HK-2 (cell line): Measurements from ENCODE around the gene GATA1.

Experiments
- DNase-seq: peaks from one replicate; pipeline ENCODE4 v3.0.0-alpha.2; 2018; ENCODE audit not compliant: unreplicated experiment

The GATA1 gene

DNA sequence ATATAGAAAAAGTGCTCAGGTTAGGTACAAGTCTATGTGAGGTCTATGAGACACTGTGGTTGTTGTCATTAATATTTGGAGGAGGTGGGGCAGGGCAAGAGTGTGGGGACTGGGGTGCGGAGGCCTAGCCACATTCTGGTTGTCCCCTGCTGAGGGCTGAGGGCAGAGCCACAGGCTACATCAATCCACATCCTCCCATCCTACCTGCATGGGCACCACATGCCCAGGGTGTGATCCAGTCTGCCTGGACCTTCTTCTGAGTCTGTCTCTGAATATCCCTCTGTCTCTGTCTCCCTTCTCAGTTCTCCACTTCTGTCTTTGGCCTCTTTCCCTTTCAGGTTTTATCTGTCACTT, 1.2 kb upstream of the GATA1 start:
- DNase-seq, result no peak

- DNase-seq, result no peak
Observed at GRCh38 chrX:48785540-48786214, 713 bp upstream of the GATA1 start.

- no peak for DNase-seq
Observed at GRCh38 chrX:48786825-48787504, 575 bp downstream of the GATA1 start.

- no peak for DNase-seq
Observed at GRCh38 chrX:48787505-48788443, 1.4 kb downstream of the GATA1 start.

DNA sequence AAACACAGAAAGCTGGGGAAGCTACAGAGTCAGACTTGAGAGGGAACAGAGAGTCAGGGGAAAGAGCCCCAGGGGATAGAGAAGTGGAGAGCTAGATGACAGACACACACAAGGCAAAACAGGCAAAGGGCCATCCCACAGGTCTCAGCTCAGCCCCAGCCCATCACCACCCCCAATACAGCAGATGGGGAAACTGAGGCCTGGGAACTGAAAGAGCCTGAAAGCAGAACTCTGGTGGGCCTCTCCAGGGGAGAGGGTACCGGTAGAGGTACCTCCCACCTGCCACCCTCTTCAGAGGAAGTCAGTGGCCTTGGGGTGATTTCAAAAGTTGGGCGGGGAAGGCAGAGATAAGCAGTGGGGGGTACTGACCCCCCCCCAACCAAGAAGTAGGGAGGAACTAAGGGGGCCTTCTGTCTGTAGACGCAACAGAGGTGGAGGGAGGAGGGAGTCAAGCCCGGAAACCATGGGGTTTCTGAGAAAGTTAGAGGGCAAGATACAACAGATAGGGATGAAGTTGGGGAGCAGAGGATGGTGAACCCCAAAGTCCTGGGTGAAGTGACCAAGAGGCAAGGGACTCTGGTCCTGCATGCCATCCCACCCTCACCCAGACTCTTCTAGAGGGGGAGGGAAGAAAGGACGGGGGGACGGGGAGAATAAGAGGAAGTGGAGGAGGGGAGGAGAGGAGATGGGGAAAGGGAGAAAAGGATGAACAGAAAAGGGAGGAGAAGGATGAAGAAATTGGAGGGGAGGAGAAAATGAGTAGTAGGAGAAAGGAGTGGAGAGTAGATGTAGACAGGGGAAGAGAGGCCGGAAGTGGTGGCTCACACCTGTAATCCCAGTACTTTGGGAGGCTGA, 3.2 kb downstream of the GATA1 start:
- no peak for DNase-seq

- DNase-seq, result no peak
Observed at GRCh38 chrX:48790477-48790876, 4.1 kb downstream of the GATA1 start.

DNA sequence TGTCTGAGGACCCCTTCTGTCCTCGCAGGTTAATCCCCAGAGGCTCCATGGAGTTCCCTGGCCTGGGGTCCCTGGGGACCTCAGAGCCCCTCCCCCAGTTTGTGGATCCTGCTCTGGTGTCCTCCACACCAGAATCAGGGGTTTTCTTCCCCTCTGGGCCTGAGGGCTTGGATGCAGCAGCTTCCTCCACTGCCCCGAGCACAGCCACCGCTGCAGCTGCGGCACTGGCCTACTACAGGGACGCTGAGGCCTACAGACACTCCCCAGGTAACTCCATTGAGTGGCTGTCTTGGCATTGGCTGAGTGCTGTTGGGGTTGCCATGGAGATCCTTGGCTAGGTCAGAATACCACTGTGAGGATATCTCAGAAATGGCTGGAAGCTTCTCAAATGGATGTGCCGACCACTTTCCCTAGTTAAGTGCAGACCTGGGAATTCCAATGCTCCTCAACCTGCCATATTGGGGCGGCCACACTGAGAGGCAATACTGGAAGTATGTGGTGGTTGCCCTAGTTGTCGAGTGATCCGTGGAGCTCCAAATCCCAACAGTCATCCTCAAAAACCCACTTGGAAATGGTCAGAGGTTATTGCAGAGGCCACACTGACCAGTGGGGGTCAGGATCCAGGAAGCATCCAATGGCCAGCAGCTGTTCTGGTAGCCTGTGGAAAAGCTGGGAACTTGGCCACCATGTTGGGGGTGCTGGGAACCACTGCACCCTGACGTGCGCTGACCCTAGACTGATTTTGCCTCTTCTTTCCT, 4.9 kb downstream of the GATA1 start:
- DNase-seq, result no peak

DNA sequence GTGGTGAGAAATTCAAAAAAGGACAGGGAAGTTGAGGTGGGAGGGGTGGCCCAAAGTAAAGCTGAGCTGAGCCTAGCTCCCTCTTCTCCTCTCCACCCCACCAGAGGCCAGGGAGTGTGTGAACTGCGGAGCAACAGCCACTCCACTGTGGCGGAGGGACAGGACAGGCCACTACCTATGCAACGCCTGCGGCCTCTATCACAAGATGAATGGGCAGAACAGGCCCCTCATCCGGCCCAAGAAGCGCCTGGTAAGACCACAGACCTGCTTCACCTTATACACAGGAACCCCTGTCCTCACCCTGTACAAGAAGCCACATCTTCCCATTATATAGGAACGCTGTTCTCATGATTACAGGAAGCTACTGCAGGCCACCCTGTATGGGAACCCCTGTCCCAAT, 5.8 kb downstream of the GATA1 start:
- no peak for DNase-seq

DNA sequence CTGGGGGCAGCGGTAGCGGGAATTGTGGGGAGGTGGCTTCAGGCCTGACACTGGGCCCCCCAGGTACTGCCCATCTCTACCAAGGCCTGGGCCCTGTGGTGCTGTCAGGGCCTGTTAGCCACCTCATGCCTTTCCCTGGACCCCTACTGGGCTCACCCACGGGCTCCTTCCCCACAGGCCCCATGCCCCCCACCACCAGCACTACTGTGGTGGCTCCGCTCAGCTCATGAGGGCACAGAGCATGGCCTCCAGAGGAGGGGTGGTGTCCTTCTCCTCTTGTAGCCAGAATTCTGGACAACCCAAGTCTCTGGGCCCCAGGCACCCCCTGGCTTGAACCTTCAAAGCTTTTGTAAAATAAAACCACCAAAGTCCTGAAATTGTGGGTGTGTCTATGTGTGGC, 7.5 kb downstream of the GATA1 start:
- DNase-seq, result no peak

DNA sequence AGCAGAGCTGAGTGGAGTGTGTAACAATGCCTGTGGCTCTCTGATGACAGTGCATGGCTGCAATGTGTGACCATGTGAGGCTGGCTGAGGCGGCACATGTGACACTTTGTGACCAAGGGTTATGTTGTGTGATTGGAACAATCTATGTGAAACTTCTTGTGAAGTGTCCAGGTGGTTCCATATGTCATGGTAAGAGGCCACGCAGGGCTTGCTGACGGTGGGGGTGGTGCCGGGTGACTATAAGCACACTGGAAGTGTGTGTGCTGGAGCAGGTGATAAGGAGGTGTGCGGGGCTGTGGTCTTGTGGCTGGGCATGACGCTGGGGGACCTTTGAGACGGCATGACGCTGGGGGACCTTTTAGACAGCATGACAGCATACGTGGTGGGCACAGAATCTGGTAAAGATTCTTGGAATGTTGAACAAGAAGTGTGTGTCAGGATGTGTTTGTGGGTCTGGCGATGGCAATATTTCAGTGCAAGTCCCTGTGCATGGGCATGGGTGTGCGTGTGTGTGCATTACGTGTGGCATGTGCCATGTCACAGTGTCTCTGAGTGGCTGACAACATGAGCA, 8.0 kb downstream of the GATA1 start:
- no peak for DNase-seq

DNA sequence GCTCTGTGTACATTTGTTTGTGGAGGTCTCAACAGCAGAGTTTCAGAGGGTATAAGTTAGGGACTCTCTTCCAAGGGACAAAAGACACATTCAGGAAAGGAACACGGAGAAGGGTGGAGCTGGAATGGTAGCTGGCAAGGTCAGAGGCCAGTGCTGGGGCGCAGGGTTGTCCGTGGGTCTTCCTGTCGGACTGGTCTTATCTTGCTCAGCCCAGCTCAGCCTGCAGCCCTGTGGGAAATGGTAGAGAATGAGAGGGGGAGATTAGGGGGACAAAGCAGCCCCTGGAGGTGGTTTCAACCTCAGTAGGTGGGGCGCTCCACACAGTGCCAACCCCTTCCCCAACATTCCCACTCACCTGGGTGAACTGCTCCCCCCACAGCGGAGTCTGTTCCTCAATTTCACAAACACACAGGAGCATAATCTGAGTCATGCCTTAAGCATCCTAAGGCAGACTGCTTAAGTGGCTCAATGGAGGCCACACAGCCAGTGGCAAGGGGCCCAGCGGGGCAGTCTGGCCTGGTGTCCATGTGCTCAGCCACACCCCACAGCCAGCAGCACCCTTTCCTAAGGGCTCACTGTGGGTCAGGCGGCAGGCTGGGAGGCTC, 8.6 kb downstream of the GATA1 start:
- peak; percentile 65 for DNase-seq

GRCh38 chrX:48798318-48798717, 11.9 kb downstream of the GATA1 start:
- no peak for DNase-seq

- no peak for DNase-seq
Observed at GRCh38 chrX:48800574-48801279, 14.3 kb downstream of the GATA1 start.

- peak; percentile 97 for DNase-seq
Observed at GRCh38 chrX:48801280-48802088, 15.1 kb downstream of the GATA1 start, which contains the start of gene HDAC6. Gene HDAC6, plus strand, starts transcription at chrX:48802067. Its CDS starts 626 bp downstream, at chrX:48802693.

DNA sequence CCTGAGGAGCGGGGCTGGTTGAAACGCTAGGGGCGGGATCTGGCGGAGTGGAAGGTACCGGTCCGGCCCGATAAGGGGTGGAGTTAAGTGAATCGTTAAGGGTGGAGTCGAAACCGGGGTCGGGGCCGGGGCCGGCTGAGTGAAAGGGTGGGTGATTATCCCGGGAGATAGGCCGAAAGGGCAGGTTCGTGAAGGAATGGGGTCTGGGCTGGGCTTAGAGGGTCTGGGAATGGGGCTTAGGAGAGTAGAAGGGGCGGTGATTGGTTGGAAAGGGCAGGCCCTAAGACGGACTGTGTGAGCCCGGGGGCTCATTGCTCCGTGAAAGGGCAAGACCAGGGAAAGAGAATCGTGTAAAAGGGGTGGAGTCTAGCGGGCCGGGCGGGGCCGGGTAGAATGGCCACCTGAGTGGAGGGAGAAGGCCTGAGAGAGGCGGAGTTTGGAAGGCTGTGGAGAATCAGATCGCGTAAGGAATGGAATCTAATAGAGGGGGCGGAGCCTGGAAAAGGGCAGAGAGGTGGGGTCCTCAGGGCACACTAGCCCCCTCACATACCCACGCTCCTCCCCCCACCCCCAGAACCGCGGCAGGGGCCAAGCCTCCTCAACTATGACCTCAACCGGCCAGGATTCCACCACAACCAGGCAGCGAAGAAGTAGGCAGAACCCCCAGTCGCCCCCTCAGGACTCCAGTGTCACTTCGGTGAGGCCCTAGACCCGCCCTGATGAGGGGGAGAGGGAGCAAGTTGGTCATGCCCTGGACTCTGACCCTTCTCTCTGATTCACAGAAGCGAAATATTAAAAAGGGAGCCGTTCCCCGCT, 15.9 kb downstream of the GATA1 start:
- DNase-seq, result peak; percentile 82

GRCh38 chrX:48802905-48803200, 16.5 kb downstream of the GATA1 start:
- DNase-seq, result no peak

GRCh38 chrX:48806081-48806480, 19.7 kb downstream of the GATA1 start:
- DNase-seq, result no peak

- DNase-seq, result no peak
Observed at GRCh38 chrX:48813644-48814043, 27.3 kb downstream of the GATA1 start.
